ENCODE data around the gene RYR2.
"Not testable (repeated sequence)": the region's sequence is repeated elsewhere in the genome, so short reads cannot be mapped to it uniquely, and the experiment has no call there.

Gene RYR2

GRCh38 chr1:237141502-237141901 lies 99.5 kb downstream of the RYR2 start:
- no peaks in the 10 kb centered on the region for H3K9me3 ChIP-seq (ENCODE audit: severe bottlenecking)
- no peaks in the 10 kb centered on the region for H3K27me3 ChIP-seq (ENCODE audit: insufficient read depth, poor library complexity, severe bottlenecking)
- DNase-seq (ENCODE audit: low spot score), result no peak

GRCh38 chr1:237145379-237146135 lies 103.6 kb downstream of the RYR2 start:
- Histone ChIP-seq H3K36me3 (ENCODE audit: low read depth) (no peaks in the 10 kb centered on the region), H3K27ac (ENCODE audit: poor library complexity, severe bottlenecking) (no peak overlapping the region), H3K9me3 (ENCODE audit: severe bottlenecking) (no peaks in the 10 kb centered on the region), H3K4me1 (ENCODE audit: insufficient read depth, poor library complexity, severe bottlenecking) (no peaks in the 10 kb centered on the region), H3K4me3 (ENCODE audit: severe bottlenecking) (no peak overlapping the region), H3K27me3 (ENCODE audit: insufficient read depth, poor library complexity, severe bottlenecking) (no peaks in the 10 kb centered on the region)
- no peak for TF ChIP-seq CTCF (IDR thresholded peaks at IDR 0.05; ENCODE audit: poor library complexity, severe bottlenecking)
- DNase-seq (ENCODE audit: low spot score) (no peak), ATAC-seq (ENCODE audit: low read depth) (no peak)

More at GRCh38 chr1:237141502-237141901, 99.5 kb downstream of the RYR2 start:
- TF ChIP-seq CTCF (IDR thresholded peaks at IDR 0.05; ENCODE audit: poor library complexity, severe bottlenecking), result no peak
- Histone ChIP-seq H3K4me1 (ENCODE audit: insufficient read depth, poor library complexity, severe bottlenecking) (no peaks in the 10 kb centered on the region), H3K36me3 (ENCODE audit: low read depth) (no peaks in the 10 kb centered on the region), H3K27ac (ENCODE audit: poor library complexity, severe bottlenecking) (no peak overlapping the region), H3K4me3 (ENCODE audit: severe bottlenecking) (no peak overlapping the region)
- ATAC-seq (ENCODE audit: low read depth), result no peak

- Histone ChIP-seq H3K27ac (ENCODE audit: poor library complexity, severe bottlenecking) (no peak overlapping the region), H3K36me3 (ENCODE audit: low read depth) (no peaks in the 10 kb centered on the region), H3K9me3 (ENCODE audit: severe bottlenecking) (no peaks in the 10 kb centered on the region), H3K4me1 (ENCODE audit: insufficient read depth, poor library complexity, severe bottlenecking) (no peaks in the 10 kb centered on the region), H3K4me3 (ENCODE audit: severe bottlenecking) (no peak overlapping the region), H3K27me3 (ENCODE audit: insufficient read depth, poor library complexity, severe bottlenecking) (no peaks in the 10 kb centered on the region)
- no peak for TF ChIP-seq CTCF (IDR thresholded peaks at IDR 0.05; ENCODE audit: poor library complexity, severe bottlenecking)
- ATAC-seq (ENCODE audit: low read depth) (no peak), DNase-seq (ENCODE audit: low spot score) (no peak)
Observed at GRCh38 chr1:237146241-237146640, 104.3 kb downstream of the RYR2 start.

- H3K4me1 ChIP-seq (ENCODE audit: insufficient read depth, poor library complexity, severe bottlenecking), result no peaks in the 10 kb centered on the region
- TF ChIP-seq CTCF (IDR thresholded peaks at IDR 0.05; ENCODE audit: poor library complexity, severe bottlenecking), result no peak
- H3K27me3 ChIP-seq (ENCODE audit: insufficient read depth, poor library complexity, severe bottlenecking), result no peaks in the 10 kb centered on the region
- no peaks in the 10 kb centered on the region for H3K36me3 ChIP-seq (ENCODE audit: low read depth)
- no peaks in the 10 kb centered on the region for H3K9me3 ChIP-seq (ENCODE audit: severe bottlenecking)
- H3K27ac ChIP-seq (ENCODE audit: poor library complexity, severe bottlenecking), result no peak overlapping the region
- no peak for DNase-seq (ENCODE audit: low spot score)
- H3K4me3 ChIP-seq (ENCODE audit: severe bottlenecking), result no peak overlapping the region
- ATAC-seq (ENCODE audit: low read depth), result no peak
Observed at GRCh38 chr1:237149857-237150256, 107.9 kb downstream of the RYR2 start.

GRCh38 chr1:237151979-237152378 lies 110.0 kb downstream of the RYR2 start:
- H3K36me3 ChIP-seq (ENCODE audit: low read depth); ATAC-seq (ENCODE audit: low read depth); DNase-seq (ENCODE audit: low spot score); H3K9me3 ChIP-seq (ENCODE audit: severe bottlenecking); H3K27me3 ChIP-seq (ENCODE audit: insufficient read depth, poor library complexity, severe bottlenecking); H3K27ac ChIP-seq (ENCODE audit: poor library complexity, severe bottlenecking); H3K4me3 ChIP-seq (ENCODE audit: severe bottlenecking); H3K4me1 ChIP-seq (ENCODE audit: insufficient read depth, poor library complexity, severe bottlenecking): not testable (repeated sequence)
